GM10248 (cell line): ENCODE data around the gene ANKRD63.
A peak's percentile ranks its signal among the peaks of the same experiment; 100 is the strongest.

Source experiments
- CTCF ChIA-PET: fragments of 300-600 bp; sonication (Branson Sonifier 250); formaldehyde crosslinking; extraction: SDS; loops from one replicate; lab custom pipeline; 2021; ENCODE audit warnings: antibody characterized with exemption; lab: Yijun Ruan, JAX
- POLR2A ChIA-PET: fragments of 350-650 bp; sonication (Branson Sonifier 250); formaldehyde crosslinking; extraction: SDS; loops from one replicate; lab custom pipeline; 2020; ENCODE audit warnings: antibody characterized with exemption; lab: Yijun Ruan, JAX
- DNase-seq: peaks from one replicate; pipeline ENCODE4 v3.0.0; 2012; ENCODE audit errors: extremely low spot score
- TF ChIP-seq, protein P1 (sequence below): IDR thresholded peaks from 2 replicates; pipeline ENCODE4 v1.5.1; 2012; ENCODE audit warnings: mild to moderate bottlenecking, low read depth; ENCODE audit errors: extremely low read depth, missing control alignments, control extremely low read depth

The ANKRD63 gene

DNA sequence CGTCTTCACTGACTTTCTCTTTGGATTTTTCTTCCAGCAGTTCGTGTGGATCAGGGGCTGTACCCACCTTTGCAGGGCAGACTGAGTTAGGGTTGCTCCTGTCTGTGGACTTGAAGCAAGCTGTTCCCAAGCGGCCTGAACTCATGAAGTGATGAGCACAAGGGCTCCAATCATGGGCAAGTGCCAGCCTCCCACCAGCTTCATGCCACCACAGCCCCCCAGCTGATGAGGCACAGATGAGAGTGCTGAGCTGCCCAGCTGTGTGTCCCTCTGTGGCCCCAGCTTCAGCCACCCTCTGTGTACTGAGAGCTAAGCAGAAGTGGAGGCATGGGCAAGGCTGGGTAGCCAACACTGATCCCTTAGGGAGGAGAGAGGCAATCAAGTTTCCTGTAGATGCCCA is 28.1 kb upstream of the ANKRD63 start:
- ChIA-PET POLR2A (no interaction called here), CTCF (interaction anchor here (0.7 to 23.2 kb wide), 11 partner anchors 10 to 115 kb away, joined by 3 to 405 read pairs (median 17); partner anchors contain the start of genes CCDC9B, INAFM2 and PHGR1)
- TF ChIP-seq, protein P1, sequence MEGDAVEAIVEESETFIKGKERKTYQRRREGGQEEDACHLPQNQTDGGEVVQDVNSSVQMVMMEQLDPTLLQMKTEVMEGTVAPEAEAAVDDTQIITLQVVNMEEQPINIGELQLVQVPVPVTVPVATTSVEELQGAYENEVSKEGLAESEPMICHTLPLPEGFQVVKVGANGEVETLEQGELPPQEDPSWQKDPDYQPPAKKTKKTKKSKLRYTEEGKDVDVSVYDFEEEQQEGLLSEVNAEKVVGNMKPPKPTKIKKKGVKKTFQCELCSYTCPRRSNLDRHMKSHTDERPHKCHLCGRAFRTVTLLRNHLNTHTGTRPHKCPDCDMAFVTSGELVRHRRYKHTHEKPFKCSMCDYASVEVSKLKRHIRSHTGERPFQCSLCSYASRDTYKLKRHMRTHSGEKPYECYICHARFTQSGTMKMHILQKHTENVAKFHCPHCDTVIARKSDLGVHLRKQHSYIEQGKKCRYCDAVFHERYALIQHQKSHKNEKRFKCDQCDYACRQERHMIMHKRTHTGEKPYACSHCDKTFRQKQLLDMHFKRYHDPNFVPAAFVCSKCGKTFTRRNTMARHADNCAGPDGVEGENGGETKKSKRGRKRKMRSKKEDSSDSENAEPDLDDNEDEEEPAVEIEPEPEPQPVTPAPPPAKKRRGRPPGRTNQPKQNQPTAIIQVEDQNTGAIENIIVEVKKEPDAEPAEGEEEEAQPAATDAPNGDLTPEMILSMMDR: no peak

GRCh38 chr15:40310001-40310959 is 27.4 kb upstream of the ANKRD63 start:
- ChIA-PET POLR2A (no interaction called here), CTCF (interaction anchor here (0.8 to 23.2 kb wide), 24 partner anchors 9 to 264 kb away, joined by 3 to 405 read pairs (median 4); partner anchors contain the start of genes CCDC9B, INAFM2, KNSTRN and PHGR1)
- TF ChIP-seq, protein P1: peak; percentile 76
- peak; percentile 71 for DNase-seq

More for the DNA sequence above, 28.1 kb upstream of the ANKRD63 start:
- DNase-seq: no peak

GRCh38 chr15:40309344-40309862 is 26.5 kb upstream of the ANKRD63 start:
- DNase-seq: no peak
- POLR2A ChIA-PET: interaction anchor here (0.9 kb wide), 1 partner anchor 14 kb away, joined by 3 read pairs; no protein-coding TSS in a partner anchor
- CTCF ChIA-PET: interaction anchor here (0.8 to 23.2 kb wide), 25 partner anchors 8 to 263 kb away, joined by 3 to 405 read pairs (median 4); partner anchors contain the start of genes CCDC9B, INAFM2, KNSTRN and PAK6
- TF ChIP-seq, protein P1: no peak

DNA sequence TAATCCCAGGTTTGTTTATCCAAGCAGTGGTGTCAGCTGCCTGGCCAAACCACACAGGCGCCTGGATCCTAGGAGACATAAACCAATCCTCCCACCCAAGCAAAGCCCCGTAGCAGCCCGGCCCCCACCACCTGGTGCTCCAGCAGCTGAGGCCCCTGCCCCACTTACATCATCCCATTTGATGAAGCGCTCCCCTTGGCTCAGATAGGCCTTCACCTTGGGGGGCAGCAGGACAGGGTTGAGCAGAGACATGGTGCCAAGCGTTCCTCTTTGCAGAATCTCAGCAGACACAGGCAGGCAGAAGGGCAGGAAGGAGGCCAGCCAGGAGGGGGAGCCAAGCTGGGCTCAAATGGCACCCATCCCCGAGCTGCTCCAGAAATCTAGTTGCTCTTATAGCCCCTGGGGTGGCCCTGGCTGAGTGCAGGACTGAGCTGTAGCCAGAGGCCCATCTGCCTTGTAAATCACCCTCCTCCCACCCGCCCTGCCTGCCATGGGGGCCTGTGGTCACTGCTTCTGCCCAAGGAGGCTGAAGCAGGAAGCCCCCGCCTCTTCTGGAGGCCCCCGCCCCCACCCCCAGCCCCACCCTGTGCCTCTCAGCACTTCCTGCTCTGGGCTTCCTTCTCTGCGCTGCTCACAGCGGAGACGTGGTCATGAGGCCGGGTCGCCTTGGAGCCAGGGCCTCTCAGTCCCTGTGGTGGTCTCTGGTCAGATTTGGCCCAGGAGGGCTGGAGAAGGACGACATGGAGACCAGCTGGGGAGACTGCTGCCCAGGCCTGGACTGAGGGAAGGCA is 24.8 kb upstream of the ANKRD63 start, which contains the start of gene PLCB2:
TSS of gene PLCB2 (minus strand) at position 515 of the 791 bp plus-strand sequence. CDS start at position 252, 263 bp downstream.
- CTCF ChIA-PET: interaction anchor here (0.9 to 23.2 kb wide), 15 partner anchors 9 to 143 kb away, joined by 3 to 405 read pairs (median 6); partner anchors contain the start of genes CCDC9B and INAFM2
- POLR2A ChIA-PET: interaction anchor here (1.1 kb wide), 1 partner anchor 211 kb away, joined by 3 read pairs; no protein-coding TSS in a partner anchor
- TF ChIP-seq, protein P1: peak; percentile 45
- DNase-seq: peak; percentile 84

GRCh38 chr15:40306908-40307307 is 24.0 kb upstream of the ANKRD63 start:
- ChIA-PET CTCF (interaction anchor here (0.9 to 23.2 kb wide), 12 partner anchors 12 to 143 kb away, joined by 3 to 405 read pairs (median 7); partner anchors contain the start of genes CCDC9B and INAFM2), POLR2A (interaction anchor here (1.1 kb wide), 1 partner anchor 210 kb away, joined by 3 read pairs; no protein-coding TSS in a partner anchor)
- no peak for DNase-seq
- TF ChIP-seq, protein P1: no peak
